ENCODE data around the gene PRRG1.
"Not testable (repeated sequence)": the region's sequence is repeated elsewhere in the genome, so short reads cannot be mapped to it uniquely, and the experiment has no call there.

Gene PRRG1

DNA sequence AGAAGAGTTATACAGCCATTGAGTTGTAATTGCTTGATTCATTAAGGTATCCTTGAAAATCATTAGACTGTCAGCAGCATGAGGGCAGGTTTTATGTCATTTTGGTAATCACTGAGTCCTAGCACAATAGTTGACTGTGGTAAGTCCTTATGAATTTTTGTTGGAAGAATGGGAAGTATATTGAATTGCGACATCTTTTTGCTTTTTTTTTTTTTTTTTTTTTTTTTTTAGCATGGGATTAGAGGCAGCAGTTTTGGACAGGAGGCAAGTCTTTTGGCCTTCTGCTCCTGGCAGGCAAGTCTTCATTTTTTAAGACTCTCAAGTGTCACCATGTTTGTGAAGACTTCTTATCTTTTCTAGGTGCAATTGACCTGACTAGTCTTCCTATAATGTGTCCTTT, 29.7 kb downstream of the PRRG1 start:
- no peak for DNase-seq

DNA sequence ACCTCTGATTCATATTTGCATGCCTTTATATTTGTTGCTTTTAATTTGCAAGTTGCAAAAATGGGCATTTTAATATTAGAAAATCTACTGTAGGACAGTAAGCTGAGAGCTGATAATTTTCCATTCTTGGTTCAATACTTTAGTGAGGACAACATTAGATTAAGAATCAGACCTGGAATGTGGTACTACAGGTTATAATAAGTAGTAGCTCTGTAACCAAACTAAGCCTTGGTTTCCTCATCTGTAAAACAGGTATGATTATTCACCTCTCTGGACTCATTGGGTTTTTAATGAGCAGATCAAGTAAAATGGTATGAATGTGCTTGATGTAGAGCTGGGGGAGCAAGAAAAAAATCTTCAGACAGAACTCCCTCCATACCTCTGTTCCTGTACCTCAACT, 31.1 kb downstream of the PRRG1 start:
- DNase-seq, result no peak

DNA sequence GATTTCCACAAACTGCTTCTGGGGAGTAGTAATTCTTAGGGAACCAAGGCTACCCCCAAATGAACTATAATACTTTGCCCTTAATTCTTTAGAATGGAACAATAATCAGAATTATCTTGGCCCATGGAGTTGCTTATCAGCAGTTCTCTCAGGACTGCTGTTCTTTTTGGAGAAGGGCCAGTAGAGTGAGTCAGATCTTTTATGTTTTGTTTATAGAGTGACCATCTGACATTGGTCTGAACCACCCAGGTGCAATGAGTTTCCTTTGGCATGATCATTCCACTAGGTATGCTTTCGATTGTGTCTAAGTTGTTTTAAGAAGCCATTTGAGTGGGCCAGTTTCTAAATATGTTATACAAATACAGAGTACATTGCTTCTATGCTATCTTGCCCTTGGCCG, 31.8 kb downstream of the PRRG1 start:
- DNase-seq, result no peak

DNA sequence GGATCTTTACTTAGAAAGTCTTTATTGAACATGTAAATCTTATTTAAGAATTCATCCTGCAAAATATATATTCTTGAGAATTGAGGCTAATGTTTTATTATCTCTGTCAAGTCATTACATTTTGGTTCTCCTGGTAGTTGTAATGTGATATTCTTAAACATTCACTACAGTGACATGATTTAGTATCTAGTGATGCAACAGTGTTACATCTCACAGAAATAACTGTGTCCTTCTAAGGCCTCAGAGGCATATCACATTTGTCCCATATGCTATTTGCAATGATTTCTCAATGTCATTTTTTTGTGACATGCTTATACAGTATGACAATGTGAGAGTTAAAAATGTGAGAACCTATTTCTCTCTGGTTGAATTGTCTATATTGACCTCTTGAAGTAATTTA, 34.1 kb downstream of the PRRG1 start:
- no peak for DNase-seq

DNA sequence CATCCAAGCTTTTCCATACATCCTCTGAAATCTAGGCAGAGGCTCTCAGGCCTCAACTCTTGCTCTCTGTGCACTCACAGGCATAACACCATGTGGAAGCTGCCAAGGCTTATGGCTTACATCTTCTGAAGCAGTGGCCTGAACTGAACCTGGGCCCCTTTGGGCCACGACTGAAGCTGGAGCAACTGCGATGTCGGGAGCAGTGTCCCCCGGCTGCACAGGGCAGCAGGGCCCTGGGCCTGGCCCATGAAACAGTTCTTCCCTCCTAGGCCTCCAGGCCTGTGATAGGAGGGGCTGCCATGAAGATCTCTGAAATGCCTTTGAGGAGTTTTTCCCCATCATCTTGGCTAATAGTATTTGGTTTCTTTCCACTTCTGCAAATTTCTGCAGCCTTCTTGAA, 39.2 kb downstream of the PRRG1 start:
- no peak for DNase-seq

DNA sequence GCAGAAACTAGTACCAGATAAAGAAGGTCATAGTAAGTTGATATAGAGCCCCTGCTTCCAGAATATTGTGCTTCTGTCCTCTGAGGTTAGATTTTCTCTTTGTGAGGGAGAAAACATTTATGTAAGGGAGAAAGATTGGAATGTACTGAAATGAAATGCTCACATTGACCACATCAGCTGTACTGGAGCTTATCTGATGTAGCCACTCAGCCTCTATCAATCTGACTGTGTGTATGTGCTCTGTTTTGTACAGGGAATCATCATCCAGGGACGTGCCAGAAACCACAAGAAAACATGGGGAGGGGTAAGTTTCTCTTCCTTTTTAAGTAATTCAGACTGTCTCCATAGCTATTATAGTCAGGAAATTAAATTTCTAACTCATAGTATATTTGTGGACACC, 56.8 kb downstream of the PRRG1 start:
- no peak for DNase-seq

DNA sequence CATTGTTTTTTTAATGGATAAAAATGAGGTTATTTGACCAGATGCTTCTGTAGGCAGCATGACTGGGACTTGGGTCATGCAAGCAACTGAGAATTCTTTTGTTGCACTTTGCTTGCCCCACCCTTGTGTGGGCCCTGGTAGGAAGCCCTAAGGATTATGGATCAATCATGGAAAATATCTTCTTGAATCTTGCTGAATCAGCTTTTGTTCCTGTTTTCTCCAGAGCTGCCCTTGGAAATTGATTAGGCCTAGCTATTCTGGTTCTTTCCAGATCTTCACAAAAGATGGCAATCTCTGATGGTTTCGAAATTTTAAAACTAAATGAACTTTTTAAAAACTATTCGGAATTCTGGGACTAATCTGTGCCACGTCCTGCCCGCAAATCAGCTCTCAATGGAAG, 58.6 kb downstream of the PRRG1 start:
- no peak for DNase-seq

DNA sequence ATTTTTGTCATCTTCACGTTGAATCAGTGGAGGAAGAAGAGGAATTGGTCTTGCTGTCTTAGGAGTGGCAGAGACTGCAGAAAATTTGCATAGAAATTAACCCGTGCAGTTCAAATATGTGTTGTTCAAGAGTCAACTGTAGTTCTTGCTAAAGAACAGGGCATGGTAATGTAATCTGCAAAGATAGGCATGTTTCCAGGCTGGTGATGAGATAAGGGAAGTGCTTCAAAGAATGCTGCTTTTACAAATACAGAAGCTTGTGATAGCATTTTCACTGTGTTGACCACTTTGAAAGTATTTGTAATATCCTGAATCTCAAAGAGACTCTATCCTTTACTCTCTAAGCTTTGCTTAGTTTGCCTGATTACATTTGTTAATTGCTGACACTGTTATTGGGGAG, 60.1 kb downstream of the PRRG1 start:
- DNase-seq, result peak; percentile 2

DNA sequence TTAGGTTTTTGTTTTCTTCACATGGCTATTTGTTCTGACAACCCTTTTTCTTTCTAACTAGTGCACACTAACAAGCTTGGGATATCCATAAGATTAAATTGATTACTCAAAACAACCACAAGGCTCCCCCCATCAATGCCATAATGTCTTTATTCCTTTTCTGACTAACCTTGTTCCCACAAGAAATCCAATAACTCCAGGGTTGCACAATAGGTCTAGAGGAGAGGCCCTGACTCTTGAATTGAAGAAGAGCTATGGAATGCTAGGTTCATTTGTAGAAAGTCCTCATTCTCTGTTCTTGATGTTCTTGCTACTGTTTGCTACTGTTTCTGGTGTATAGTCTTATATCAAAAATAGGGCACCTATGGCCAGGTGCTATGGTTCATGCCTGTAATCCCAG, 71.0 kb downstream of the PRRG1 start:
- no peak for DNase-seq

DNA sequence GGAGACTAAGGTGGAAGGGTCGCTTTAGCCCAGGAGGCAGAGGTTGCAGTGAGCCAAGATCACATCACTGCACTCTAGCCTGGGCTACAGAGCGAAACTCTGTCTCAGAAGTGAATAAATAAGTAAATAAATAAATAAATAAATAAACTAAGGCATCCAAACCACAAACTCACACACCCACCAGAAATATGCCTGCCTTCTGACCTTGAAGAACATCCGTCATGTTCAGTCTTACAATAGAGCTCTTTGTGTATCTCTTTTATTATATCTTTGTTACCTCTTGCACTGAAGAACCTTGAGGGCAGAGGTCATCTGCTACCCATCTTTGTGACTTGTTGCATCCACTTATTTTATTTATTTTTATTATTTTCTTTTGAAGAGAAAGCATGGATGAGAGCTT, 71.6 kb downstream of the PRRG1 start:
- DNase-seq, result no peak

DNA sequence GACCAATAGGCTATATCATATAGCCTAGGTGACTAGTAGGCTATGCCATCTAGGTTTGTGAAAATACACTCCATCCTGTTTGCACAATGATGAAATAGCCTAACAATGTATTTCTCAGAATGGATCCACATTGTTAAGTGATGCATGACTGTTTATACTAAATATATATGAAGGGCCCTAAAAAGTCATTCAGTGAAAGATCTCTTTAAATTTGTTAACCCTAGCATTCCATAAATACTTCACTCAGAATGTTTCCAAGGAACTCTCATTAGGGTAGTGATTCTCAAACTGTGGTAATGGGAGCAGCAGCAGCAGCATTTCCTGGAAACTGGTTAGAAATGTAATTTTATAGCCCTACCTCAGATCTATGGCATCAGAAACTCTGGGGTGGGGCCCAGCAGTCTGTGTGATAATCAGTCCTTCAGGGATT, 74.9 kb downstream of the PRRG1 start:
- DNase-seq, result no peak

DNA sequence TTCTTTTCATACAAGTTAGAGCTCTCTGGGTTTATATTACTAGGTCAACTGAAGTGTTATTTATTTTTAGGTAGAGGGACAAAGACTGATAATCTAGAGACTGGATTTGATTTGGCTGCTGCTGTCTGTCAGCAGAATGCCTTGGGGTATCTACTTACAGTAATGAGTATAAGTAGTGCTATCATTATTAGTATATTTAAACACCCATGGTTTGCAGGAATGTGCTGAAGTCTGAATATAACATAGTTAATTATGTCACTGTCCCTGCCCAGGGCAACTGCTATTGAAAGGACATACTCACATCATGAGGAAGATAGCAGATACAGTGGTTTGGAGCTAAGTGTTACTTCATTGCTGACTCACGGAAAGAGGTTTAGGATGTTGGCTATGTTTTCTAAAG, 76.2 kb downstream of the PRRG1 start:
- DNase-seq, result no peak

DNA sequence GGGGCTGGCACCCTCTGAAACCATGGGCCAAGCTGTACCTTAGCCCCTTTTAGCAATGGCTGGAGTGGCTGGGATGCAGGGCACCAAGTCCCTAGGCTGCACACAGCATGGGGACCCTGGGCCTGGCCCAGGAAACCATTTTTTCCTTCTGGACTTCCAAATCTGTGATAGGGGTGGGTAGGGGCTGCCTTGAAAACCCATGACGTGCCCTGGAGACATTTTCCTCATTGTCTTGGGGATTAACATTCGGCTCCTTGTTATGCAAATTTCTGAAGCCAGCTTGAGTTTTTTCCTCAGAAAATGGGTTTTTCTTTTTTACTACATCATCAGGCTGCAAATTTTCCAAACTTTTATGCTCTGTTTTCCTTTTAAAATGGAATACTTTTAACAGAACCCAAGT, 79.8 kb downstream of the PRRG1 start:
- DNase-seq, result not testable (repeated sequence)

DNA sequence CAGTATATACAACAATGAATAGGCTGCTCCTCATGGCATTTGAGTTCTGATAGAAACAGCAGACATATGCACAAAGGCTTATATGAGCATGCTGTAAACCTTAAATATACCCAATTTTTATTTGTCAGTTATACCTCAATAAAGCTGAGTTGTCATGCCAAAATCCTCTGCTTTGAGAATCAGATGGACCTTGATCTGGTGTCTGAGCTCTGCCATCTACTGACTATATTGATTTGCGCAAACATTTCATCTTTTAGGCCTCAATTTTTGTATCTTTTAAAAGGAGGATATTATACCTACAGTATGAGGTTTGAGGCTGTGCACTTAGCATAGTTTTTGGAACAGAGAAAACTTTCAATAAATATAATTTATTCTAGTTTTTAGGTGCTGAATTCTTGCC, 85.2 kb downstream of the PRRG1 start:
- no peak for DNase-seq

DNA sequence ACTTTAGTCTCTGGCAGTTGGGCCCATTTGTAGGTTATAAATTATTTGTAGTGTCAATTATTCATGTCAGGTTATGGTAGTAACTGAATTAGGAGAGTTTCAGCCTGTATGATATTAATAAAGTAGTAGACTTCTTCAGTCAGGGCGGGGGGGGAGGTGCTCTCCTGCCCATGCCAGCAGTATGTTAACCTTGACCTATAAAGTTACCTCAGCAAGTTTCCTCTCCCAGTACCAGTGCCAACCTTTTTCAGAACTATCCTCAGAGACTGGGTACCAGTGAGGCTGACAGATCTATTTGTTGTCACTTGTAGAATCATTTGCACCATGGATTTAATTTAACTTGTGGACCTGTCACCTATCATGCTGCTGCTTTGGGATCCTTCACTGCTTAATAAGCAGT, 88.0 kb downstream of the PRRG1 start:
- DNase-seq, result no peak

DNA sequence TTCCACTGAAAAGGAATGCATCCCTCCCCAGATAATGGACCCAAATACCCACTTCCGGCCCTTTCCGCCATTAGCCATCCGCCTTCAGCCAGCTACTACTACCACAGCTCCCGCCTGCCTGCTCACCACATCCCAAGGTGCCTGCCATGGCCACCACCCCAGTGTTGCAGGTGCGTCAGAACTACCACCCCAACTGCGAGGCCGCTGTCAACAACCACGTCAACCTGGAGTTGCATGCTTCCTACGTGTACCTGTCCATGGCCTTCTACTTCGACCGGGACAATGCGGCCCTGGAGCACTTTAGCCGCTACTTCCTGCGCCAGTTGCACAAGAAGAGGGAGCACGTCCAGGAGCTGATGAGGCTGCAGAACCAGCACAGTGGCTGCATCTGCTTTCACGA, 92.2 kb downstream of the PRRG1 start:
- no peak for DNase-seq

DNA sequence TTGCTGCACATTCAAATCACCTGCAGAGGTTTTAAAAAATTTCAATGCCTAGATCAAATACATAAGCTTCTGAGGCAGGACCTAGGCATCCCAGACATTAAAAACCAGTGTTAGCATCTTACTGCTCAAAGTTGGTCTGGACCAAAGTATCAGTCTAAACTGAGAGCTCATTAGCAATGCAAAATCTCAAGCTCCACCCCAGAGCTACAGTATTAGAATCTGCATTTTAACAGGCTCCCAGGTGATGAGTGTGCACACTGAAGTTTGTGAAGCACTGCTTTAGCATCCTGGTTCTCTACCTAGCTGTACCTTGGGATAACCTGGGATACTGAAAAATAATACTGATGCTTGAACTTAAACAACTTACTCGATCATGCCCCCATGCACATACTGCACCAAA, 96.0 kb downstream of the PRRG1 start:
- no peak for DNase-seq

DNA sequence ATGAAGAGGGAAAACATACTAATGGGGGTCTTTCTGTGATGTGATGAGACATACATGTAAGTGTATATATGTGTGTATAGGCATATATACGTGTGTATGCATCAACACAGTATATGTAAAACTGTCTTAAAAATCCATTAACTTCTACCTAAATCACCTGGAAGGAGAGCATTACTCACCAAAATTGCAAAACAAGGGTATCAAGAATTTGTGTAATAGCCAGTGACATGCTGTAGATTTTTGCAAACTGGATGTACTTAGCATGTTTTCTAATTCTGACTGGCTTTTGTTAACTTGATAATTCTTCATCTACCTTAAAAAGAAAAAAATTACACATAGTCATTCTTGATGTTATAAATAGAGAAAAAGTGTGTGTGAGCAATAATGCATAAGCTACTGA, 104.7 kb downstream of the PRRG1 start:
- no peak for DNase-seq

DNA sequence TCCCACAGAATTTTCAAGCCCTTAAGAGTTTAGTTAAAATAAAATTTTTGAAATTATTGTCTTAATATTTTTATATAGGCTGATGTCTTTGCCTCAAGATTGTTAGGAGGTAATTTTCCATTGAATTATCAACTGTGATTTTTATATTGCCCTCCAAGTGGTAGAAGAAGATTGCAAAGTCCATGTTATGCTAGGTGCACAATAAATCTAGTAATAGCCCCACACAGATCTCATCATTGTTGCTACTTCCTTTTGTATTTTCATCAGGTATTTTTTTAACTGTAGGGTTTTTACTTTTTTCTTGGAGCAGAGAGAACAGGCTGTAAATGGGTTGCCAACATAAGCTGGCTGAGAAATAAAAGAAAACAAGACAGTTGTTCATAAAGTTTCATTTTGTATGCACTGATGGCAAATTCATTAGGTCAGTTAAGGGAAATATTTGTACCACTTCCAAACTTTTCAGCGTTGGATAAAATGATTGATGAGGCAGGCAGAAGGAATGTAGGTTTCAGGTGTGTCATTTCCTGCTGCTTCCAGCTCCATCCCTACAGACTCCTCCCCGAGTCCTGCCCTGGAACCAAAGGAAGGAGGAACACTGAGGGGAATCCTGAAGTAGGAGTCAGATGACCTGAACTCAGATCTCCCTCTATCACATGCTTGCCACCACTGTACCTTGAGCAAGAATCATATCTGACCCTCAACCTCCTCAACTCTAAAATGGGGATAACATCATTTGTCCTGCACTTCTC, 105.5 kb downstream of the PRRG1 start:
- DNase-seq, result no peak

DNA sequence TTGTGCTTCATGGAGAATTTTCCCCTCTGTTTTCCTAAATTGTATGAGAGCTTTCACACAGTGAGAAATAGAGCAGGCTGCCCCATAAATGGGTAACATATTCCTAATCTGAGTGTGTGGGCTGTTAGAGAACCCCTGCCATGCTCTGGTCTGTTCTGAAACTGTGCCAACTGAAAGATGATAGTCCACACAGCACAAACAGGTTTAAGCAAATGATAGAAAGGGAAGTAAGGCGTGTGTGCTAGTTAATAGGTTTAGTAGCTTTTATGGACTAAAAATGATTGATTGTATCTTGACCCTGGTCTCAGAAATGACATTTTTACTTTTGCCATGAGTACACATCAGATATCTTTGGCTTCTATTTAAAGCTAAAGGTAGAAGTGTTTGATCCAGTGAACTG, 106.2 kb downstream of the PRRG1 start:
- no peak for DNase-seq

DNA sequence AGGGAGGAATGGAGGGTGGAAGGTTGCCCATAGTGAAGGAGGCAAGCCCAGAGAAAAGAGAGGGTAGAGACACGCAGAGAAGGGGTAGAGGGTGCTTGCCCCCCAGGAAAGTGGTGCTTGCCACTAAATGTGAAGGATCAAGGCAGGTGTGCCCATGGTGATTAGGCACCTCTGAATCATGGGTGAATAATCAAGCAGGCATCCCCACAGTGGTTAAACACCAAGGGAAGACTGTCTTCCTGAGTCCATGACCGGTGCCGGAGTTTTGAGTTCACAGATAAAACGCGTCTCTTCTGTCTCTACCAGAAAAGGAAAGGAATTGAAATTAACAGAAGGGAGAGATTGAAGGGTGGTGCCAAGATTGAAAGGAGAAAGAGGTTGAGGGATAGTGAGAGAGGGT, 111.1 kb downstream of the PRRG1 start:
- DNase-seq, result not testable (repeated sequence)

DNA sequence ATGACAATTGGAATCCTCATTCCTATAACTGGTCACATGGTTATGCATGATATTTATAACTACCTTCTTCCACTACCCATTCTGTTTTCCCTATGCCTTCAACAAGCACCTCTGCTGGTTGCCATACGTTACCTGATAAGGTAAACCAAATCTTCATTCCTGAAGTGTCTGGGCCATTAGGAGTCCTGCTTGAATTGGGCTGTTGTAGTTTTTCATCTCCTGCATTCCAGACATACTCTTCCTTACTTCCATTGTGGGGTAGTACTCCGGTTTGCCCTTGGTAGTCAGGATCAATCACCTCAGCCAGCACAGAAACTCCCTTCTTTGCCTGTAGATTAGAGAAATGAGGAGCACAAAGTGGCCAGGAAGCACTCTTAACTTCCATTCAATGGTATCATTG, 113.2 kb downstream of the PRRG1 start:
- DNase-seq, result no peak

DNA sequence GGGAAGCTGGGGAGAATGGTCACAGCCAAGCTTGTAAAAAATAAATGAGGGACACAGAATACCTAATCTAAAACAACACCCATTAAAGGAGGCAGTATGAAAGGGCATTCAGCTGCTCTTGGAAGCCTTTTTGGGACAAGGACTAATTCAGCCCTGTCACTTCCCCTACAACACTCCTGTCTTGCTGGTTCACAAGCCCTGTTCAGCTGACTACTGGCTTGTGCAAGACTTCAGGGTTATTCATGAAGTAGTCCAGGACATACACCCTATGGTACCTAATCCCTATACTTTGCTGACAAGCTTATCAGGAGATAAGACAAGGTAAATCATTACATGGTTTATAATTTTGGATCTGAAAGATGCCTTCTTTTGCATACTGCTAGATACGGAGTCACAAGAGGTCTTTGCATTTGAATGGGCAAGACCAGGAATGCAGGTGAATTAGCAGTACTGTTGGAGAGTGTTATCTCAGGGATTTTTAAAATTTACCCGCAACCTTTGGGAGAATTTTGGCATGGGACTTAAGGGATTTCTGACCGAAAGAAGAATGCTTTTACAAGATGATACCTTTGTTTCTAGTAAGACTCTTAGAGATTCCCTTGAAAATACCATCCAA, 119.1 kb downstream of the PRRG1 start:
- no peak for DNase-seq

DNA sequence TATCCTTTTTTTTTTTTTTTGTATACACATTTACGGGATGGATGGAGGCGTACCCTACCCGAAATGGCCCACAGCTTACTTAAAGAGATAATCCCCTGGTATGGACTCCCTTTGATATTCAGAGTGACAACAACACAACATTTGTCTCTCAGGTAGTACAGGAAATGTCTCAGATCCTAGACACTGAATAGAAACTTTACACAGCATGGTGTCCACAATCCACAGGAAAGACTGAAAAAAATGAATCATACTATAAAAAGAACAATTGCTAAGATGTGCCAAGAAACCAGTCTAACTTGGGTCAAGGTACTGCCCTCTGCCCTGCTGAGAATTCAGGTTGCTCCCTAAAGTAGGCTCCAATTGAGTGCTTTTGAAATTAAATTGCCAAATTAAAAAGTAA, 121.5 kb downstream of the PRRG1 start:
- DNase-seq, result no peak

DNA sequence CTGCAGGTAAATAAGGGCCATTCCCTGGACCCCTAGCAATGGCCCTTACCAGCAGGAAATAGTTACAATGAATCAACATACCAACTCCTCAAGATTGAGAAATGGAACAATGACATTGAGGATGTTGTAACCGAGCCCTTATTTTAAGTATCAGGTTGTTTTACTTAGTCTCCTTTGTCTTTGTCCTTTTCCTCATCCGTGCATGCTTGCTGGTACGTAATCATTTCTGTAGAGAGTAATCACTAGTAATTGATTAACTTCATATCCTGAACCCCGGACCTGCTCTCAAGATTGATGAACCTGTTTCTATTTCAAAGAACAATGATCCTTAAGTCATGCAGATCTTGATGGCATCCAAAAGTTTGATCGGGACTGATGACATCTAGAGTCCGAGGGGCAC, 123.7 kb downstream of the PRRG1 start:
- DNase-seq, result no peak
